SU-DHL-6 (cell line): ENCODE measurements around the gene BNC2.

Experiments used
- H2AFZ ChIP-seq: fragments of 200-600 bp; sonication (generic); 2 replicates; pipeline ENCODE4 v1.6.1; 2014; ENCODE audit warnings: low read depth, mild to moderate bottlenecking, moderate library complexity, mixed read lengths, antibody characterized with exemption, low read length; ENCODE audit not compliant: severe bottlenecking
- H3F3A ChIP-seq: fragments of 200-600 bp; shearing (Covaris generic); 2 replicates; pipeline ENCODE4 v1.6.0; 2016; ENCODE audit warnings: antibody characterized with exemption, mild to moderate bottlenecking; ENCODE audit not compliant: insufficient read depth
- H3K27ac ChIP-seq: fragments of 200-600 bp; sonication (generic); 2 replicates; pipeline ENCODE4 v1.5.1; 2016; ENCODE audit warnings: low read depth, mild to moderate bottlenecking, low read length, moderate library complexity, mixed read lengths
- H3K27me3 ChIP-seq: fragments of 200-600 bp; sonication (generic), shearing (Covaris generic); 2 replicates; pipeline ENCODE4 v1.6.0; 2014; ENCODE audit warnings: mild to moderate bottlenecking, low read length
- H3K36me3 ChIP-seq: fragments of 200-600 bp; sonication (generic); 2 replicates; pipeline ENCODE4 v1.6.1; 2014; ENCODE audit warnings: mild to moderate bottlenecking, low read length, mixed read lengths
- H3K4me2 ChIP-seq: fragments of 300-600, 200-600 bp; shearing (Covaris generic), sonication (generic); 2 replicates; pipeline ENCODE4 v1.6.0; 2014; ENCODE audit warnings: low read length, low read depth, mild to moderate bottlenecking; ENCODE audit not compliant: poor library complexity, severe bottlenecking
- H3K4me3 ChIP-seq: fragments of 200-600 bp; sonication (generic); 2 replicates; pipeline ENCODE4 v1.5.1; 2014; ENCODE audit warnings: antibody characterized with exemption, low read length, mild to moderate bottlenecking, mixed read lengths; ENCODE audit not compliant: insufficient read depth, poor library complexity, severe bottlenecking
- H3K79me2 ChIP-seq: fragments of 200-600 bp; sonication (generic); 2 replicates; pipeline ENCODE4 v1.6.1; 2014; ENCODE audit warnings: mild to moderate bottlenecking, low read length, moderate library complexity; ENCODE audit not compliant: insufficient read depth
- H3K9ac ChIP-seq: fragments of 200-600 bp; sonication (generic); 2 replicates; pipeline ENCODE4 v1.7.0; 2014; ENCODE audit warnings: mild to moderate bottlenecking, low read length
- H3K9me2 ChIP-seq: fragments of 200-600 bp; sonication (generic); replicated peaks from 2 replicates; pipeline ENCODE4 v1.6.1; 2014; ENCODE audit warnings: low read length; ENCODE audit not compliant: insufficient read depth
- H3K9me3 ChIP-seq: fragments of 200-600 bp; sonication (generic); 2 replicates; pipeline ENCODE4 v1.6.1; 2014; ENCODE audit warnings: low read length, mixed read lengths; ENCODE audit not compliant: insufficient read depth
- H4K20me1 ChIP-seq: fragments of 200-600 bp; sonication (generic); 2 replicates; pipeline ENCODE4 v1.6.1; 2014; ENCODE audit warnings: low read depth, mild to moderate bottlenecking, antibody characterized with exemption, low read length, moderate library complexity, mixed read lengths
- EZH2phosphoT487 ChIP-seq: fragments of 200-600 bp; sonication (generic), shearing (Covaris generic); conservative IDR thresholded peaks from 2 replicates; pipeline ENCODE4 v1.6.1; 2018; ENCODE audit warnings: mild to moderate bottlenecking, antibody characterized with exemption, low read length, moderate library complexity, mixed read lengths
- TF ChIP-seq, protein P1 (sequence below): fragments of 200-600 bp; sonication (generic); IDR thresholded peaks from one replicate; pipeline ENCODE4 v1.5.1; 2017; ENCODE audit warnings: antibody characterized with exemption, mild to moderate bottlenecking, low read length, moderate library complexity; ENCODE audit not compliant: insufficient read depth, poor library complexity, severe bottlenecking

Gene BNC2

DNA sequence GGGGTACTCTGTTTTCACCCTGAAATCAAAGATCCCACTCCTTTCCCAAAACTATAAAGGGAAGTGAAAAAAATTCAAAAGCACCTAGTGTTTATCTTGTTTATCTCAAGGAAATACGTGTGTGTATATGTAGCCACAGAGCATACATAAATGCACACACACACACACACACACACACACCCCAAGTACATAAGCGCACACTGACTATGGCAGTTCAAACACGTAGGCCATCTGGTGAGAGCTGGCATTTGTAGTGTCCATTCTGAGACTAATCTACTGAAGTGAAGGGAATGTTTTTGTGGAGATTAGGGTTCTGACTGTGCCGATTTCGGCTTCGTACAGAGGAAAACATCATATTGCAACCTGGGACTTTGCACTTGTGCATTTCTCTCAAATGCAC lies 451.7 kb downstream of the BNC2 start:
- Histone ChIP-seq H3K9me2 (no peaks in the 10 kb centered on the region), H3K4me3 (no peak overlapping the region), H4K20me1 (no peaks in the 10 kb centered on the region), H3K27me3 (no peaks in the 10 kb centered on the region), H3K36me3 (no peaks in the 10 kb centered on the region), H3K9me3 (no peaks in the 10 kb centered on the region), H2AFZ (no peak overlapping the region), H3K27ac (no peak overlapping the region), H3F3A (no peaks in the 10 kb centered on the region), H3K9ac (no peak overlapping the region), H3K79me2 (no peaks in the 10 kb centered on the region), H3K4me2 (no peak overlapping the region)
- TF ChIP-seq, protein P1, sequence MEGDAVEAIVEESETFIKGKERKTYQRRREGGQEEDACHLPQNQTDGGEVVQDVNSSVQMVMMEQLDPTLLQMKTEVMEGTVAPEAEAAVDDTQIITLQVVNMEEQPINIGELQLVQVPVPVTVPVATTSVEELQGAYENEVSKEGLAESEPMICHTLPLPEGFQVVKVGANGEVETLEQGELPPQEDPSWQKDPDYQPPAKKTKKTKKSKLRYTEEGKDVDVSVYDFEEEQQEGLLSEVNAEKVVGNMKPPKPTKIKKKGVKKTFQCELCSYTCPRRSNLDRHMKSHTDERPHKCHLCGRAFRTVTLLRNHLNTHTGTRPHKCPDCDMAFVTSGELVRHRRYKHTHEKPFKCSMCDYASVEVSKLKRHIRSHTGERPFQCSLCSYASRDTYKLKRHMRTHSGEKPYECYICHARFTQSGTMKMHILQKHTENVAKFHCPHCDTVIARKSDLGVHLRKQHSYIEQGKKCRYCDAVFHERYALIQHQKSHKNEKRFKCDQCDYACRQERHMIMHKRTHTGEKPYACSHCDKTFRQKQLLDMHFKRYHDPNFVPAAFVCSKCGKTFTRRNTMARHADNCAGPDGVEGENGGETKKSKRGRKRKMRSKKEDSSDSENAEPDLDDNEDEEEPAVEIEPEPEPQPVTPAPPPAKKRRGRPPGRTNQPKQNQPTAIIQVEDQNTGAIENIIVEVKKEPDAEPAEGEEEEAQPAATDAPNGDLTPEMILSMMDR: no peak
- TF ChIP-seq EZH2phosphoT487: no peak

DNA sequence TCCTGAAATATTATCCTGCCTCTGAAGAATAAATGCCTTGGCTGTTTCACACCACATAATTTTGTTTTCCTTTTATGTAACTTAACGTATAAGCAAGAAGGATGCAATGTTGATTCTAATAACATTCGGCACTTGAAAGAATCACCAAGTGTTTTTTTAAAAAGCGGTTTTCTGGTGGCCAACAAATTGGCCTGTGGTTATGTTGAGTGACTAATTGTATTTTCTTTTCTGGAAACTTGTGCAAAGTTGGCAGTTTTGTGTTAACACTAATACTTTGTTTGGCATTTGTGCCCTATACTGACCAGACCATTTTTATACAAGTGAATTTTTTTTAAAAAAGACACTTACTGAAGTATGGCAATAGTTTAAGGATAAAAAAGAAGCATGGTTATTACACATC lies 452.7 kb downstream of the BNC2 start:
- no peak overlapping the region for H3K4me2 ChIP-seq
- no peak overlapping the region for H3K4me3 ChIP-seq
- no peaks in the 10 kb centered on the region for H4K20me1 ChIP-seq
- H3F3A ChIP-seq: no peaks in the 10 kb centered on the region
- no peaks in the 10 kb centered on the region for H3K9me2 ChIP-seq
- no peaks in the 10 kb centered on the region for H3K27me3 ChIP-seq
- TF ChIP-seq, protein P1: no peak
- no peak for TF ChIP-seq EZH2phosphoT487
- no peak overlapping the region for H3K27ac ChIP-seq
- no peak overlapping the region for H3K9ac ChIP-seq
- H2AFZ ChIP-seq: no peak overlapping the region
- H3K79me2 ChIP-seq: no peaks in the 10 kb centered on the region
- no peaks in the 10 kb centered on the region for H3K36me3 ChIP-seq
- H3K9me3 ChIP-seq: no peaks in the 10 kb centered on the region

DNA sequence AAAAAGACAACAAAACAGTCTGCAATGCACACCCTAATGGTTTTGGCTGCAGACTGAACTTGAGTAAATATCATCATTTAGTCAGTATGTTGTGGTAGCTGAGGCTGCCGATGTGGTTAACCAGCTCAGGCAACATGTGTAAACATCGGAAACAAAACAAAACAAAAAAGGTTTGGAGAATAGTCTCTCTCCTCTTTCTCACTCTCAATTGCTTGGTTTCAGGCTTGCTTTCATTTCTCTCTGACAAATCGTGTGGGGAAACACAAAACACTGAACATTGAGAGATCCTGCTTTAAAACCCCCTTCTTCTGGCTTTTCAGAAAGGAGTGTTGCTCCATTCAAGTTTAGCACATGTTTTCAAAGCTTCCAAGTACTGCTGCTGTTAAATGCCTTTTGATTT lies 453.3 kb downstream of the BNC2 start:
- Histone ChIP-seq H3K4me3 (no peak overlapping the region), H3K4me2 (no peak overlapping the region), H3K27ac (no peak overlapping the region)

More for the DNA sequence above, 453.3 kb downstream of the BNC2 start:
- no peaks in the 10 kb centered on the region for H3F3A ChIP-seq
- H3K79me2 ChIP-seq: no peaks in the 10 kb centered on the region
- H4K20me1 ChIP-seq: no peaks in the 10 kb centered on the region
- TF ChIP-seq, protein P1: no peak
- no peak for TF ChIP-seq EZH2phosphoT487
- H3K9ac ChIP-seq: no peak overlapping the region
- H2AFZ ChIP-seq: no peak overlapping the region
- H3K36me3 ChIP-seq: no peaks in the 10 kb centered on the region
- no peaks in the 10 kb centered on the region for H3K27me3 ChIP-seq
- no peaks in the 10 kb centered on the region for H3K9me2 ChIP-seq
- H3K9me3 ChIP-seq: no peaks in the 10 kb centered on the region
